ENCODE results near the gene DEPP1. TPM values are rescaled to one million over a fixed set of nuclear protein-coding genes. Genes with fewer than 3 reads are reported as not detected.
"Not testable (repeated sequence)": the region's sequence is repeated elsewhere in the genome, so short reads cannot be mapped to it uniquely, and the experiment has no call there.

DEPP1 gene, protein sequence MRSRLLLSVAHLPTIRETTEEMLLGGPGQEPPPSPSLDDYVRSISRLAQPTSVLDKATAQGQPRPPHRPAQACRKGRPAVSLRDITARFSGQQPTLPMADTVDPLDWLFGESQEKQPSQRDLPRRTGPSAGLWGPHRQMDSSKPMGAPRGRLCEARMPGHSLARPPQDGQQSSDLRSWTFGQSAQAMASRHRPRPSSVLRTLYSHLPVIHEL
- 29.1 TPM for total RNA-seq

DNA sequence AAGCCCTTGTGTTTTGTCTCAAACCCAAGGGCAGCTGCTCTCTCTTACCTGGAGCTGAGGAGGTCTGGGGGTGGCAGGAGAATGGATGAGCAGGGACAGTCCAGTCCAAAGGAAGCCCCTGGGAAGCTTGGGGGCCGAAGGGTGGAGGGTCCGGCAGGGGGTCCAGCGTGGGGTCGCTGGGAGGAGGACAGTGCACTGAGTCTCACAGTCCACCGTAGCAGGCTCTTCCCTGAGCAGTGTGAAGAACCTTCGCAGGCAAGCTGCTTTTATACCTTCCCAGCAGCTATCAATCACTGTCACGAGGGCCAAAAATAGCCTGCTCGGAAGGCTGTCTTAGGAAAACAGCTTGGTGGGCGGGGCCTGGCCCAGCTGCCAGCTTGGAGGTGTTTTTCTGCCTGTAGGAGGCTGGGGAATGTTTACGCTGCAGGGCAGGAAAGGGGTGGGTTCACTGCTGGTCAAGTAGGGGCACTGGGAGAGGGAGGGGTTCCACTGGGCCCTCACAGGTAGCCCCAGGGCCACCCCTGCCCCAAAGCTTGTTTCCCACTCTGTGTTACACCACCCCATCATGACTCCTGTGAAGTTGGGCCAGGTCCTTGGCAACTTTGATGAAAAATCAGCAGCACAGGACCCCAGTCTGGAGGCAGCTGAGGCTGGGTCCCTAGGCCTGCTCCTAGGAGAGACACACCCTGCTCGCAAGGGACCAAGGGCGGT is at the start of gene DEPP1:
Gene DEPP1 (minus strand): TSS at position 240 of the 711 bp plus-strand sequence. CDS start 779 bp downstream, outside the sequence.
- peak in 2 of 3 donors; percentile 83 to 95 for DNase-seq (ENCODE audit: low read depth in 2 of 3, low spot score in 2 of 3)

DNA sequence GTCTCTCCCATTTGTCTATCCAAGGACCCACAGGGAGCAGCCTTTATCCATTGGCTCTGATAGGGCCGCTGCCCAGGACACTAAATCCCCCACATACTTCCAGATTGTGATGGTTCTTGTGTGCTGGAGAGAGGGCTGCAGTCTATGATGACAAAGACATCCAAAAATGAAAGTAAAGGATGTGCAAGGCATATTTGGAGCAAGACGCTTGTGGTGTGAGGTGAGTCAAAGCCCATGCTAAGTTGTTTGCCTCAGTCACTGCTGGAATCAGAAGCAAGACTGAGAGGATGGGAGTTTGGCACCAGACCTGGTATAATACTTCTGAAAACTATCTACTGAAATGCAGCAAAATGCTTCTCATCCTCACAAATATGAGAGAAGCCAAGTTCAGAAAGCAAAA is 44.8 kb upstream of the DEPP1 start:
- no peak for DNase-seq (ENCODE audit: low read depth in 2 of 3, low spot score in 2 of 3)

DNA sequence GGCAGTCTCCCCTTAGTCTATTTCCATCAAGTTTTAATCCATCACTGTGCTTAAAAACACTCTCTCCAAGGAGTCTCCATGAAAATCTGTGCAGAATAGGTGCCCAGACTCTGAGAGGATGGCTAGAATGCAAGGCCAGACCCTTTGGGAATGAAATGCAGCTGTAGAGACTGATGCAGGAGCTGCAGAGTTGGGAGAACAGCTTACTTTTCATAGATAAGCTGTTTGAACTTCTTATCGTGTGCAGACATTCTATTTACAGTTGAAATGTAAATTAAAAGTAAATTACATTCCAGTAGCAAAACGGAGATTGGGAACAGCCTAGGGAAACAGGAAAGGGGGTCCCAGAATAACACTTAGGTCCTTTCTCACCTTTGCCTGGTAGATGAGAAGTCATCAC is 37.0 kb upstream of the DEPP1 start:
- no peak for DNase-seq (ENCODE audit: low read depth in 2 of 3, low spot score in 2 of 3)

DNA sequence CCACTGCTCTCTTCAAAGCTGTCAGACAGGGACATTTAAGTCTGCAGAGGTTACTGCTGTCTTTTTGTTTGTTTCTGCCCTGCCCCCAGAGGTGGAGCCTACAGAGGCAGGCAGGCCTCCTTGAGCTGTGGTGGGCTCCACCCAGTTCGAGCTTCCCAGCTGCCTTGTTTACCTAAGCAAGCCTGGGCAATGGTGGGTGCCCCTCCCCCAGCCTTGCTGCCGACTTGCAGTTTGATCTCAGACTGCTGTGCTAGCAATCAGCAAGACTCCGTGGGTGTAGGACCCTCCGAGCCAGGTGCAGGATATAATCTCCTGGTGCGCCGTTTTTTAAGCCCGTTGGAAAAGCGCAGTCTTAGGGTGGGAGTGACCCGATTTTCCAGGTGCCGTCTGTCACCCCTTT is 35.9 kb upstream of the DEPP1 start:
- DNase-seq (ENCODE audit: low read depth in 2 of 3, low spot score in 2 of 3): not testable (repeated sequence)

DNA sequence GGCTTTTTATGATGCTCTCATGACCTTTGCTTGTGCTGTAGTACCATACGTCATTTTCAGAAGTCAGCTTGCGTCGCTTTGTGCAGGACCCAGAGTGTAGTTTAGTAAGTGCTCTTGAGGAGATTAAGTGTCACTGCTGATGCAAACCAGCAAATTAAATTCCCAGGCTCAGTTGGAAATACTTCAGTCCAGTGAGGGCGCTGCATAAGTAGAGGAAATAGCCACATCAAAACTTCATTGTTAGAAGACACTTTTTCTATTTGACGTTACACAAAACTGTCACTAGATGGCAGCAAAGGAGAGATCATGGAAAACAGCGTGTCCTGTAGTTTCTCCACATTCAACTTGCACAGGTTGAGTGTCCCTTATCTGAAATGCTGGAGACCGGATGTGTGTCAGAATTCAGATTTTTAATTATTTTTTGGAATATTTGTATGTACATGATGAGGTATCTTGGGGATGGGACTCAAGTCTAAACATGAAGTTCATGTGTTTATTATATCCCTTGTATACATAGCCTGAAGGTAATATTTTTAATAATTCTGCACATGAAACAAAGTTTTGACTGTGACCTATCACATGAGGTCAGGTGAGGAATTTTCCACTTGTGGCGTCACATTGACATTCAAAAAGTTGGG is 30.0 kb upstream of the DEPP1 start:
- peak; percentile 24 to 94 (median 83) for DNase-seq (ENCODE audit: low read depth in 2 of 3, low spot score in 2 of 3)

DNA sequence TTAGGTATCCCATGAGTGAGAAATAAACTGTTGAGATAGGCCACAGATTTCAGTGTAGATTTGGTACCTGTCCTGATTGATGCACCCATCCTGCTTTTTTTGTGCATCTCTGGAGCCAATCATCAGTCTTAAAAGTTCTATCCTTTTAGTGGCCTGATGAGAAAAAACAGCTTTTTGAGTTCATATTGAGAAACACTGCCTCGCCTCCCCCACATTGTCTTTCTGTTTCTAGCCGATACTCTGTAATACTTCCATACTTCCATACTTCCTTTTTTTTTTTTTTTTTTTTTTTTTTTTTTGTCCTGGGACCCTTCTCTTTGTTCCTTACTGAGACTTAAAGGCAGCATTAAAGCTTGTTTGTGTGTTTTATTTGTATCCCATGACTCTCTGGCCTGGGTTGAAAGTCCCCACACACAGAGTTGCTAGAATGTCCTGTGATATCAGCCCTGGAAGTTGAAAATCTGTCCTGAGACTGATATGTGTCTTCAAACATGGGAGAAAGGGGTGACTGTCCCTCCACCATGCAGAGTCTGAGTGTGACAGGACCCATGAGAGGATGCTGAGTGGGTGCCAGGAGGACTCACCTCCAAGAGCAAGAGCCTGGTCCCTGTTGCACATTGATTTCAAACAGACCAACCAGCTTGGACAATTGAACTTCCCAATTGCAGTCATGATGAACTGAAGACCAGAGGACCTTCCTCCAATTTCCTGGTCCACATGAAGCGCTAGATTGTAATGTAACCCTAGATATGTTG is 27.8 kb upstream of the DEPP1 start:
- DNase-seq (ENCODE audit: low read depth in 2 of 3, low spot score in 2 of 3): no peak

DNA sequence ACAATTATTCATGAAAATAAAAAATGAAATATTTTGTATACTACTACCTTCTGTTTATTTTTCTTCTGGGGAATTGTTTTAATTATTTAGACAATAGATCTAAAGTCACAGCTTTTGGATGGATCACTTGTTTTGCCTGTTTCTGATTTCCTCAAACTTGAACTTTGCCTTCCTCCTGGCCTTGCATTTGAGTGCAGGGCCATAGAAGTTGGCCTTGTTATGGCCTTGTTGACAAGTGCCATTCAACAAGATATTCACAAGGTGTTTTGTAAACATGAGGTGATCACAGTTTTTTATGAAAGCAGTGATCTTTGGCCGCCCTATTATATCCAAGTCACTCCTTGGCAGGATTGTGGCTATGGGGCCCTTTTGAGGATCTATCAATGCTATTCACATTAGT is 26.7 kb upstream of the DEPP1 start:
- no peak for DNase-seq (ENCODE audit: low read depth in 2 of 3, low spot score in 2 of 3)

DNA sequence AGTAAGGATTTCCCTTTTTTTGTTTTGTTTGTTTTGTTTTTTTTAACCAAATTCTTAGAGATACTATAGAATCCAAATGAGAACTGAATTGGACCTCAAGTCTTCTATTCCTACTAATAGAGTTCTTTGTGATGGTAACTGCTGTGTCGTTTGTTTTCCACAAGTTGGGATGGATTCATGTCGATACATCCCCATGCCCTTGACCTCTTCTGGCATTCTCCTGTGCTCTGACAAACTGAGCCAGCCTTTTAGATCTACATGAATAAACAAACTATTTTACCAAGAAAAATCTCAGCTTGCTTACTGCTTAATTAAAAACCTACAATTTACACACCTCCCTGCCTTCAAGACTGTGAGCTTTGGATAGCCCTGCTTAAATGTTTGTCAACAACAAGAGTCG is 26.1 kb upstream of the DEPP1 start:
- no peak for DNase-seq (ENCODE audit: low read depth in 2 of 3, low spot score in 2 of 3)

DNA sequence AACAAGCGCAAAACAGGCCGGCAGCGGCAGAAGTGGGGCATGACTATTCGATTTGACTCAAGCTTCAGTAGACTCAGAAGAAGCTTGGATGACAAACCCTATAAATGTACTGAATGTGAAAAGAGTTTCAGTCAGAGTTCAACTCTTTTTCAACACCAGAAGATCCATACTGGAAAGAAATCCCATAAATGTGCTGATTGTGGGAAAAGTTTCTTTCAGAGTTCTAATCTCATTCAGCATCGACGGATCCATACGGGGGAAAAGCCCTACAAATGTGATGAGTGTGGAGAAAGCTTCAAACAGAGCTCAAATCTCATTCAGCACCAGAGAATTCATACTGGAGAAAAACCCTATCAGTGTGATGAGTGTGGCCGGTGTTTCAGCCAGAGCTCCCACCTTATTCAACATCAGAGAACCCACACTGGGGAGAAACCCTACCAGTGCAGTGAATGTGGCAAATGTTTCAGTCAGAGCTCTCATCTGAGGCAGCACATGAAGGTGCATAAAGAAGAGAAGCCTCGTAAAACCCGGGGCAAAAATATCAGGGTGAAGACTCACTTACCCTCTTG is 24.9 kb upstream of the DEPP1 start:
- no peak for DNase-seq (ENCODE audit: low read depth in 2 of 3, low spot score in 2 of 3)

DNA sequence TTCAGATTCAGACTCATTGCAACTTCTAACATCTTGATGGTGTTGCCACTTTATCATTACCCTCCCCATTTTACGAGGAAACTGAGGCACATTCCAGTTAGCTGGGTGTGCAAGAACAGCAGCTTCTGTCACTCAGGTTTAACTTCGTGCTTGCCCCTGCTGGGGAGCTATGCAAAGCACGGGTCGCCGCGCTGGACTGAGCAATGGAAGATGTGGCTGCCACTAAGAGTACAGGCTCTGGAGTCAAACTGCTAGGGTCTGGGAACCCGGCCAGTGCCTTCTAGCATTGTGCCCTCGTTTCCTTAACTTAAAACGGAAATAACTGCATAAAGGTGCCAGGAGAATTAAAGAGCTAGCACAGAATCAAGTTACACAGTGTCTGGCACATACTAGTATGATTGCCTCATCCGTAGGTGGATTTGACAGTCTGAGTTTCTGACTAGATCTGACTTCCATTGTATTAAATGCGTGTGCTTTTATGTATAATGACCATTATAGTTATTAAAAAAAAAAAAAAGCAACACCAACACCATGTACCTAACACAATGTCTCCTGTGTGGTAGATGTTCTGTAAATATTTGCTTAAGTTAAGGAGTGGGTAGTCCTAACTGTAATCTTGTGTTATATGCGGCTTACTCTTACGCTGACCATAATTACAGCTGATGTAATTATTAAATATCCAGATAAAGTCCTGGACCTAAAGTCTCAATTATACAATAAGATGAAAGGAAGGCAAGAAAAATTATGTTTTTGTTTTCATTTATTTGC is 23.0 kb upstream of the DEPP1 start:
- peak; percentile 25 to 72 (median 65) for DNase-seq (ENCODE audit: low read depth in 2 of 3, low spot score in 2 of 3)

DNA sequence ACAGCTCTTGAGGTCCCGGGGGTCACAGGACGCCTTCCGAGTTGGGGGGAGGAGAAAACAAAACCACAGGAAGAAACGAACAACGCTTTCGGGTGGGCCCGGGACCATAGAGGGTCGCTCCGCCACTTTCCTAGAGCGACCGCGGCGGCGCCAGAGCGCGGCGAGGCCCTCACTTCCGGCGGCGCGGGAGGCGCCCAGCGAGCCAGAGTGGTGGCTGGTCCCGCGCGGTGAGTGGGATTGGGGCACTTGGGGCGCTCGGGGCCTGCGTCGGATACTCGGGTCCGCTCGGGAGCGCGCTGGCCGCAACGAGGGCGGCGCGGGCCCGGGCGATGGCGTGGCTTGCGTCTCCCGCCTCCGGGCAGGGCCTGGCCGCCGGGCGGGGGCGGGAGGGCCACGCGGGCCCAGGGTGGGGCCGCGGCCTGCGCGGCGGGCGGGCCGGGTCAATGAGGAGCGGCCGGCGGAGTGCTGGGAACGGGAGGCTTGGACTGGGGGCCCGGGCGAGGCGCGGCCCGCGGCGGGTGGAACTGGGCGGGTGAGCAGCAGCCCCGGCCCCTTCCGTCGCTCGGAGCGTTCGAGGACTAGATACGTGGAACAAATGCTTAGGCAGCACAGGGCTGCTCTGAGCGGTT is 22.3 kb upstream of the DEPP1 start, which contains the start of gene ZNF22:
Gene ZNF22 (plus strand): TSS at position 172 of the 629 bp plus-strand sequence. CDS start 2,446 bp downstream, outside the sequence.
- DNase-seq (ENCODE audit: low read depth in 2 of 3, low spot score in 2 of 3): peak; percentile 41 to 92 (median 90)

DNA sequence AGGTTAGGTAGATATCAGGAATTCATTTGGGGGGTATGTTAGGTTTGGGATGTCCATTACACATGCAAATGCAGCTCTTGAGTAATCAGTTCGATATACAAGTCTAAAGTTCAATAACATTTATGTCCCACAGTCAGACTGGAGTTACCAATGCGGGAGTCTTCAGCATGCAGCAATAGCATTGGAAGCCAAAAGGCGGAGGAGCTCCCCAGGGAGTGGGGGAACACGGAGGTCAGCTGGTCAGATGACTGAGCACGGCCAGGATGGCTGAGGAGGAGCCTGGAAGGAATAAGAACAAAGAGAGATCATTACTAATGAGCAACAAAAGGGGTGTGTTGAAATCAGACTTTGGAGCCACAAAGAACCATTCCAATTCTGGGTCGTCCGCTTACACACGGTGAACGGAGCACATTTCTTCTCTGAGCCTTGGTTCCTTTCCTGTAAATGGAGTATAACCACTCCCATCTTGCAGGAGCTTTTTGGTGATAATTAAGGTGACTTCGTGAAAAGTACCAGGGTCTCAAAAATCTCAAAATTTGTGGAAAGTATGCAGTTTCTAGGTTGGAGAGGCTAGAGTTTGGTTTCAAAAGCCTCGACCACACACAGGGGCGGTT is 21.6 kb upstream of the DEPP1 start:
- DNase-seq (ENCODE audit: low read depth in 2 of 3, low spot score in 2 of 3): peak in 1 of 3 donors; percentile 2

DNA sequence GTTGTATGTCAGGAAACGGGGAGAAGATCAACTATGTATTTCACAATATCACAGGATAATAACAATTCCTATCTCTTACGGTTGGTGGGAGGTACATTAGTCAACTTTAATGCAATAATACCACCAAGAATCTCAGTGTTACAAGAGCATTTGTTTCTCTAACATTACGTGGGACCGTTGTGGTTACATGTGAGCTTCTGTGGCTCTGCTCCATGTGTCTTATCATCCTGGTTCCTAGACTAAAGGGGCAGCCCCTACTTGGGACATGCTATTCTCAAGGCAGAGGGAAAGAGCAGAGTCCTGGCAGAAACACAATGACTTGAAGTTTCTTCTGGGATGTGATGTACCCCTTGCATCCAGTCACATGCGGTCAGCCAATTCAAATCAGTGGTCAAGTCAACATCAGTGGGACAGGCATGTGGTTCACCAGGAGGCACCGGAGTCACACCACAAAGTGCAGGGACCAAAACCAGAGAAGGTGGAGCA is 19.6 kb upstream of the DEPP1 start:
- DNase-seq (ENCODE audit: low read depth in 2 of 3, low spot score in 2 of 3): no peak

DNA sequence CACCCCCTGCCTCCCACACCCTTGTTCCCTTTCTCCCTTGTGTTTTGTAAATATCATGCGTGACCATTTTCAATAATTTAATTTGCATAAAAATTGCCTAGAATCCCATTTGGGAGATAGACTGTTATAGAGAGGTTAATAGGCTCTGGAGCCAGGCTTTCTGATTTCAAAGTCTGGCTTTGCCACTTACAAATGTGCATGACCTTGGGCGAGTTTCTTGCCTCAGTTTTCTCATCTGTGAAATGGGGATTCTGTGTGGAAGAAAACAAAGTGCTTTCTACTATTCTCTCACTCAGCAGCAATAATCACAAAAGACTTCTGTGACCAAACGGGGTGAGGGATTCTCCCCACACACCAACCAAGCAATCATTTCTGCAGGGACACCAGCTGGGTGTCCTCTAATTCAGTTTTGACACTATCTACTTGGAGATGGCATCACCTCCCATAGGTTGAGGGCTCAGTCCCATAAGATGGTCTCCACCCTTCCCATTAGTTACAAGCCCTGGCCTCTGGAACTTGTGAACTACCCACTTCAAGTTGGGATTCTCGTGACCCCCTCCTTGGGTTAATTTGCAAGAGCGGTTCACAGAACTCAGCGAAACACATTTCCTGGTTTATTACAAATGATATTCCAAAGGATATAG is 18.6 kb upstream of the DEPP1 start:
- DNase-seq (ENCODE audit: low read depth in 2 of 3, low spot score in 2 of 3): no peak

DNA sequence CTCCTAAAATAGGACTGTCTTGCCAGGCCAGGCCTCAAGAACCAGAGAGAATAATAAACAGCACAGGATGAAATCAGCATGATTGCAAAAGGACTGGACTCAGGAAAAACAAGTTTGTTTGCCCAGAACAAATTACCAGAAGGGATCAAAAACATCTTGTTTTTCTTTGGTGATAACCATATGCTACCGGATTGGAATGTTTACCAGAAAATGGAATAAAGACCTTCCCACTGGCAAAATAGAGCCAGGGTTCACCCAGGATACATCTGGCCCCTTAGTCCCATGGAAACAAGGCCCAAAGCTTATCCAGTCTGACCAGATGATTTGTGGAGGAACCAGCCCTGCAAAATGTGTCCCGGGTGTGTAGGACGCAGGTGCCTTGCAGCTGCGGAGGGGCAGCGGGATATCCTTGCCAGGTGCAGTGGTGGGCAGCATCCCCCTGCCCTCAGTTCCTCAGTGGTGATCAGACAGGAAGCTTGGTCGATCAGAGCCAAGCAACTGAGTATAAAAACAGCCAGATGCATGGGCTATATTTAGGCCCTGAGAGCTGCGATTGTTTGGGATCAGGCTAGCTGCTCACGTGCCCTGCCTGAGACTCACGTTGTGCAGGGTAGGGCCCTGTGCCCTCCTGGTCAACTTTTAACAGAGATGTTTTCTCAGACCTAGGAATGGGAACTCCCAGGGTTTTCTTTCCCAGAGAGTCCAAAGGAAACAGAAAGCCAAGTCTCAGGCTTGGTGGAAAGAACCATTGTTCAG is 17.5 kb upstream of the DEPP1 start:
- peak in 1 of 3 donors; percentile 84 for DNase-seq (ENCODE audit: low read depth in 2 of 3, low spot score in 2 of 3)

DNA sequence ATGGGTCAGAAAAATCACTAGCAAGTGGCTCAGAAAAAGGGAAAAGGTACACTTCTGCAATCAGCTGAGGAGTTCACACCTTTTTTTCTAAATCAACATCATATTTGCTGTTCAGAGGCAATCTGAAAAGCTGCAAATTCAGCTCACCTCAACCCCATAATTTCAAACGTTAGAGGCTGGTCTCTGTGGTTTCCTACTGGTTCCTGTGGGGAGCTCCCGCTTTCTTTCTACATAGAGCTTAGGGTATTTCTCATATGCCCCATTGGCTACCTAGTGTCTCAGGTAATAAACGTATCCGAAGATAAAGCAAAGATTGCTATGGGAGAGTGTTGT is 16.9 kb upstream of the DEPP1 start:
- DNase-seq (ENCODE audit: low read depth in 2 of 3, low spot score in 2 of 3): no peak

DNA sequence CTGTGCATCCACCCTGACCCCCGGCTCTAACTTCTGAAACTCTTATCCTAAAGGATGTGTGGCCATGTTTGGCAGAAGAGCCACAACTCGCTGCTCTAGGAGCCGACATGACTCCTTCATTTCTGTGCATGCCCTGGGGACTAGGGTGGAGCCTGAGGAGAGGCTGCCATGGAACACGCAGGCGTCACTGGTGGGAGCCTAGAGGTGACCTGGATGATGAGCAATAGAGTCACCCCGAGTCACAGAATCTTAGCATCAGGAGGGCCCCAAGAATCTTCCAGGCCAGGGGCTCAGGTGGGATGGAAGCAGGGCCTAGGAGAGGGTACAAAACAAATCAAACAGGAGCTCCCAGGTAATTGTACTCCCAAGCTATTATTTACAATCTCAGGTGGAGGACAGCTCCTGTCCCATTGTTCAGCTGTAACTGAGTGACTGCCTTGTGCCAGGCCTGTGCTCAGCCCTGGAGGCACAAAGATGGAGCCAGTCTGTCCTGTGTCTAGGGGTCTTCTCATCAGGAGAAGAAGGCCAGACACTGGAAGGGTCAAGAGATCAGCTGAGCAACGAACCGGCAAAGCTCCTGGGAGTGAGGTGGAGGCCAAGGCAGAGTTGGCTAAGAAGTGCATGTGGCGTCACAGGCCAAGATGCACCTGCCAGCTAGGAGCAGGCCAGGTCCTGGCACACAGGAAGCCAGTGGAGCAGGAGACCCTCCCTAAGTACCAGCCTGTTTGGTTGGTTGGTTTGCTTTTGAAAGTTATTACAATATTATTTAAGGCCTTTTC is 16.3 kb upstream of the DEPP1 start:
- DNase-seq (ENCODE audit: low read depth in 2 of 3, low spot score in 2 of 3): no peak
